Bronchial epithelial cell (primary cell): ENCODE results near the gene TJP1. TPM values are rescaled to one million over a fixed set of nuclear protein-coding genes. Genes with fewer than 3 reads are reported as not detected.

Experiments used
- DNase-seq: peaks from one replicate; pipeline ENCODE4 v3.0.0-alpha.2; 2010; ENCODE audit warnings: low read depth
- FAIRE-seq: peaks from 2 replicates; lab custom pipeline; 2011; peaks lifted over from hg19 to GRCh38; lab: Jason Lieb, UNC
- H3K27me3 ChIP-seq: 2 replicates; pipeline ENCODE4 v1.5.1; 2011; ENCODE audit warnings: low read length; ENCODE audit not compliant: control insufficient read depth, insufficient read depth
- H3K36me3 ChIP-seq: 2 replicates; pipeline ENCODE4 v1.5.1; 2011; ENCODE audit warnings: low read length; ENCODE audit not compliant: control insufficient read depth, insufficient read depth
- H3K4me3 ChIP-seq: 2 replicates; pipeline ENCODE4 v1.5.1; 2011; ENCODE audit warnings: mild to moderate bottlenecking, low read depth, low read length, control low read depth
- CTCF ChIP-seq: IDR thresholded peaks from 2 replicates; pipeline ENCODE4 v1.5.1; 2011; ENCODE audit warnings: mild to moderate bottlenecking, moderate library complexity, low read length, control low read depth, inconsistent platforms; ENCODE audit not compliant: insufficient read depth, severe bottlenecking
- total RNA-seq: library from RNA; depleted of rRNA; stranded (reverse); fragments of >200 nt; gene quantifications from 2 replicates; pipeline ENCODE4 v1.2.1, GENCODE V29; 2014

Gene TJP1
- total RNA-seq, 1 donor from 2014 or later: 62.9 TPM

GRCh38 chr15:29724026-29724425, 98.2 kb downstream of the TJP1 start:
- no peak for DNase-seq
- no peak for TF ChIP-seq CTCF
- H3K27me3 ChIP-seq: no peaks in the 10 kb centered on the region
- FAIRE-seq: peak; percentile 60
- H3K4me3 ChIP-seq: no peak overlapping the region
- peaks cover 28% of the 10 kb centered on the region for H3K36me3 ChIP-seq

- FAIRE-seq (no peak), DNase-seq (no peak)
- no peaks in the 10 kb centered on the region for H3K27me3 ChIP-seq
- TF ChIP-seq CTCF: no peak
- H3K36me3 ChIP-seq: peaks cover 19% of the 10 kb centered on the region
- H3K4me3 ChIP-seq: no peak overlapping the region
Measured at GRCh38 chr15:29713784-29714183, 108.5 kb downstream of the TJP1 start.

GRCh38 chr15:29712149-29712885, 110.0 kb downstream of the TJP1 start:
- H3K27me3 ChIP-seq: no peaks in the 10 kb centered on the region
- peaks cover 17% of the 10 kb centered on the region for H3K36me3 ChIP-seq
- no peak for DNase-seq
- no peak overlapping the region for H3K4me3 ChIP-seq
- no peak for FAIRE-seq
- TF ChIP-seq CTCF: no peak

- Histone ChIP-seq H3K27me3 (no peaks in the 10 kb centered on the region), H3K36me3 (peaks cover 20% of the 10 kb centered on the region), H3K4me3 (no peak overlapping the region)
- DNase-seq (no peak), FAIRE-seq (no peak)
- TF ChIP-seq CTCF: no peak
Measured at GRCh38 chr15:29711531-29711930, 110.7 kb downstream of the TJP1 start.

DNA sequence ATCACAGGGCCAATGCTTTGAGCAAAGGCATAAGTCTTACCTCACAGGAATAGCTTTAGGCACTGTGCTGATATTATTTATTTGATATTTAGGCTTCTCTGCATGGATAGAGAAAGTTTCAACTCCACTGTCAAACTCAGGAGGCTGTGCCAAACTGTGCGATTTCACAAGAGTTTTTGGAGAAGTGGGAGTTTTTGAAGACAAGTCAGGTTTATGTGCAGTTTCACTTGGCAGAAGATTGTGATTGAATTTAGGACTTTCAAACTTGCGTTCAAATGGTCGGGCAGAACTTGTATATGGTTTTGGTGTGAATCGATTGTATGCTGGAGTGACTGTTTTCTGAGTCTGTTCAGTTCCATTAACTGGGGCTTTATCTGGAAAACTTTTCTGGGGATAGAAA, 113.7 kb downstream of the TJP1 start:
- no peak for DNase-seq
- Histone ChIP-seq H3K36me3 (peaks cover 20% of the 10 kb centered on the region), H3K27me3 (no peaks in the 10 kb centered on the region), H3K4me3 (no peak overlapping the region)
- no peak for TF ChIP-seq CTCF
- no peak for FAIRE-seq
